A549 (cell line): Measurements from ENCODE around the gene DLG2.

Experiments used
- BCL3 ChIP-seq: fragments of >200 bp; sonication (Bioruptor Twin); formaldehyde crosslinking; IDR thresholded peaks from 3 replicates; pipeline ENCODE4 v1.6.1; 2016
- BHLHE40 ChIP-seq: IDR thresholded peaks from 2 replicates; pipeline ENCODE4 v1.6.1; 2012; ENCODE audit warnings: low read depth, low read length, inconsistent platforms
- KDM1A ChIP-seq: fragments of 200-600 bp; sonication (generic); IDR thresholded peaks from 2 replicates; pipeline ENCODE4 v1.6.1; 2016; ENCODE audit warnings: low read depth, mild to moderate bottlenecking
- MAFK ChIP-seq: fragments of 450-650 bp; IDR thresholded peaks from 2 replicates; pipeline ENCODE4 v1.6.1; 2014; ENCODE audit not compliant: partially characterized antibody
- PHF8 ChIP-seq: fragments of 200-600 bp; sonication (generic); IDR thresholded peaks from 2 replicates; pipeline ENCODE4 v1.6.1; 2016; ENCODE audit warnings: low read depth, mild to moderate bottlenecking, antibody characterized with exemption, moderate library complexity, borderline replicate concordance
- POLR2A ChIP-seq: IDR thresholded peaks from 2 replicates; pipeline ENCODE4 v1.6.1; 2012; ENCODE audit warnings: mild to moderate bottlenecking, low read length
- REST ChIP-seq: fragments of 200-600 bp; sonication (generic); IDR thresholded peaks from 2 replicates; pipeline ENCODE4 v1.6.1; 2016; ENCODE audit warnings: antibody characterized with exemption, mild to moderate bottlenecking, moderate library complexity
- RFX5 ChIP-seq: fragments of 450-650 bp; IDR thresholded peaks from 2 replicates; pipeline ENCODE4 v1.7.1; 2014; ENCODE audit warnings: antibody characterized with exemption, mild to moderate bottlenecking, moderate library complexity
- SMC3 ChIP-seq: fragments of >200 bp; sonication (Bioruptor Twin); formaldehyde crosslinking; IDR thresholded peaks from 3 replicates; pipeline ENCODE4 v1.6.1; 2018; ENCODE audit warnings: inconsistent platforms
- TP53 ChIP-seq: fragments of 250-450 bp; sonication (Bioruptor Pico); IDR thresholded peaks from 2 replicates; pipeline ENCODE4 v1.5.0; 2021; ENCODE audit warnings: mild to moderate bottlenecking, moderate library complexity
- TF ChIP-seq, protein P1 (sequence below): fragments of >200 bp; sonication (Bioruptor Twin); formaldehyde crosslinking; IDR thresholded peaks from 3 replicates; pipeline ENCODE4 v1.5.1; 2016

DNA sequence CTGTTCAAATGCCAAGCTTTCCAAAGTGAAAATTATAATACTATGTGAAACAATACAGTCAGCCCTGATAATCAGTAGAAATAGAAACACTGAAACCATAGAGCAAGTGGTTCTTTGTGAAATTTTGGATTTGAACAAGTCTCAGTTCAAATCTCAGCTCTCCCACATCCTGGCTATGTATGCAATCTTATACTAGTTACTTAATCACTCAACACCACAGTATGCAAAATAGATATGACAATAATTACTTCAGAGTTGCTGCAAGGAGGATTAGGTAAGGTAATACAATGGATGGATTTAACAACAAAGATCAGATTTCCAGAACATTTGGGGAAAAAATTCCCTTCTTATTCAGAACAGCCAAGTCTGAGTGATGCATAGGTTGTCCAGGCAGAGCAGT lies 1489.2 kb downstream of the DLG2 start:
- TF ChIP-seq KDM1A, result no peak
- TF ChIP-seq BHLHE40, result no peak
- TF ChIP-seq, protein P1, sequence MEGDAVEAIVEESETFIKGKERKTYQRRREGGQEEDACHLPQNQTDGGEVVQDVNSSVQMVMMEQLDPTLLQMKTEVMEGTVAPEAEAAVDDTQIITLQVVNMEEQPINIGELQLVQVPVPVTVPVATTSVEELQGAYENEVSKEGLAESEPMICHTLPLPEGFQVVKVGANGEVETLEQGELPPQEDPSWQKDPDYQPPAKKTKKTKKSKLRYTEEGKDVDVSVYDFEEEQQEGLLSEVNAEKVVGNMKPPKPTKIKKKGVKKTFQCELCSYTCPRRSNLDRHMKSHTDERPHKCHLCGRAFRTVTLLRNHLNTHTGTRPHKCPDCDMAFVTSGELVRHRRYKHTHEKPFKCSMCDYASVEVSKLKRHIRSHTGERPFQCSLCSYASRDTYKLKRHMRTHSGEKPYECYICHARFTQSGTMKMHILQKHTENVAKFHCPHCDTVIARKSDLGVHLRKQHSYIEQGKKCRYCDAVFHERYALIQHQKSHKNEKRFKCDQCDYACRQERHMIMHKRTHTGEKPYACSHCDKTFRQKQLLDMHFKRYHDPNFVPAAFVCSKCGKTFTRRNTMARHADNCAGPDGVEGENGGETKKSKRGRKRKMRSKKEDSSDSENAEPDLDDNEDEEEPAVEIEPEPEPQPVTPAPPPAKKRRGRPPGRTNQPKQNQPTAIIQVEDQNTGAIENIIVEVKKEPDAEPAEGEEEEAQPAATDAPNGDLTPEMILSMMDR, result no peak
- TF ChIP-seq POLR2A, result no peak
- no peak for TF ChIP-seq PHF8
- TF ChIP-seq MAFK, result no peak
- no peak for TF ChIP-seq SMC3
- no peak for TF ChIP-seq REST
- TF ChIP-seq RFX5, result no peak
- no peak for TF ChIP-seq BCL3
- TF ChIP-seq TP53 (CRISPR knock-in tag), result no peak
